ENCODE results near the gene COL4A6. TPM values are rescaled to one million over a fixed set of nuclear protein-coding genes. Genes with fewer than 3 reads are reported as not detected.

The COL4A6 gene
- total and polyA plus RNA-seq, 8 donors, result 1.2 to 17.5 (median 14.2) TPM

GRCh38 chrX:108270280-108270679, 167.9 kb downstream of the COL4A6 start:
- Histone ChIP-seq H3K4me3 (no peak overlapping the region), H3K4me1 (no peaks in the 10 kb centered on the region), H3K36me3 (no peaks in the 10 kb centered on the region), H3K9me3 (no peaks in the 10 kb centered on the region), H3K27ac (no peak overlapping the region), H3K27me3 (no peaks in the 10 kb centered on the region)
- intact Hi-C loops (cut with DNase I), result no loop called here
- TF ChIP-seq CTCF (IDR thresholded peaks at IDR 0.05), result no peak
- DNase-seq (no peak), ATAC-seq (no peak)

GRCh38 chrX:108268434-108269080, 169.7 kb downstream of the COL4A6 start:
- Histone ChIP-seq H3K27ac (no peak overlapping the region), H3K27me3 (no peaks in the 10 kb centered on the region), H3K4me3 (no peak overlapping the region), H3K36me3 (no peaks in the 10 kb centered on the region), H3K4me1 (no peaks in the 10 kb centered on the region), H3K9me3 (no peaks in the 10 kb centered on the region)
- DNase-seq (no peak), ATAC-seq (no peak)
- no peak for TF ChIP-seq CTCF (IDR thresholded peaks at IDR 0.05)
- intact Hi-C loops (cut with DNase I), result no loop called here

GRCh38 chrX:108267557-108267956, 170.7 kb downstream of the COL4A6 start:
- ATAC-seq (no peak), DNase-seq (no peak)
- TF ChIP-seq CTCF (IDR thresholded peaks at IDR 0.05), result no peak
- Histone ChIP-seq H3K4me1 (no peaks in the 10 kb centered on the region), H3K9me3 (no peaks in the 10 kb centered on the region), H3K36me3 (no peaks in the 10 kb centered on the region), H3K27me3 (no peaks in the 10 kb centered on the region), H3K27ac (no peak overlapping the region), H3K4me3 (no peak overlapping the region)
- intact Hi-C loops (cut with DNase I), result no loop called here

GRCh38 chrX:108264376-108264775, 173.8 kb downstream of the COL4A6 start:
- Histone ChIP-seq H3K4me3 (no peak overlapping the region), H3K9me3 (no peaks in the 10 kb centered on the region), H3K27ac (no peak overlapping the region), H3K27me3 (no peaks in the 10 kb centered on the region), H3K4me1 (no peaks in the 10 kb centered on the region), H3K36me3 (no peaks in the 10 kb centered on the region)
- ATAC-seq (no peak), DNase-seq (no peak)
- no peak for TF ChIP-seq CTCF (IDR thresholded peaks at IDR 0.05)
- intact Hi-C loops (cut with DNase I), result no loop called here

- no peak overlapping the region for H3K4me3 ChIP-seq
- ATAC-seq, result no peak
- no peak overlapping the region for H3K27ac ChIP-seq
- DNase-seq, result no peak
- no peak for TF ChIP-seq CTCF (IDR thresholded peaks at IDR 0.05)
- no peaks in the 10 kb centered on the region for H3K27me3 ChIP-seq
- H3K9me3 ChIP-seq, result no peaks in the 10 kb centered on the region
- no peaks in the 10 kb centered on the region for H3K4me1 ChIP-seq
- intact Hi-C loops (cut with DNase I), result no loop called here
- H3K36me3 ChIP-seq, result no peaks in the 10 kb centered on the region
These were observed 176.5 kb downstream of the COL4A6 start for GRCh38 chrX:108261549-108262203.

All from left lung (tissue), 10 donors.